CD4-positive, CD25-positive, alpha-beta regulatory T cell (primary cell): ENCODE measurements around the gene DNTT. TPM values are rescaled to one million over a fixed set of nuclear protein-coding genes. Genes with fewer than 3 reads are reported as not detected.
A peak's percentile ranks its signal among the peaks of the same experiment; 100 is the strongest.

ENCODE experiments used
- ATAC-seq, 2 donors: fragments of 150-1000 bp; cut with Tn5 transposase; one replicate each; pipeline ENCODE4 v1.10.0; 2021; ENCODE audit warnings: low read depth in 2 of 2, moderate number of reproducible peaks in 2 of 2, moderate library complexity in 1 of 2
- DNase-seq, 3 donors: peaks; one replicate each; pipeline versions ENCODE4 v3.0.0 to v3.0.0-alpha.2; 2012 to 2022; ENCODE audit warnings: mixed read lengths in 1 of 3
- H3K27ac ChIP-seq: one replicate; pipeline ENCODE4 v1.7.0; 2013; ENCODE audit warnings: mild to moderate bottlenecking, low read length; ENCODE audit not compliant: insufficient read depth, poor library complexity, severe bottlenecking
- H3K27me3 ChIP-seq: one replicate; pipeline ENCODE4 v1.7.0; 2013; ENCODE audit warnings: low read length; ENCODE audit not compliant: control insufficient read depth, insufficient read depth
- H3K36me3 ChIP-seq: one replicate; pipeline ENCODE4 v1.7.0; 2013; ENCODE audit warnings: mild to moderate bottlenecking, low read length, moderate library complexity; ENCODE audit not compliant: control insufficient read depth, insufficient read depth
- H3K4me1 ChIP-seq: 2 replicates; pipeline ENCODE4 v1.7.0; 2013; ENCODE audit warnings: mild to moderate bottlenecking, low read length; ENCODE audit not compliant: insufficient read depth, control insufficient read depth, poor library complexity, severe bottlenecking
- H3K4me3 ChIP-seq: one replicate; pipeline ENCODE4 v1.7.0; 2013; ENCODE audit warnings: low read depth, mild to moderate bottlenecking, low read length, moderate library complexity
- H3K9me3 ChIP-seq, 2 experiments: 1 replicate in 1 of 2; 2 replicates in 1 of 2; pipeline ENCODE4 v1.7.0; 2013; ENCODE audit warnings: low read length in 2 of 2, mild to moderate bottlenecking in 1 of 2, moderate library complexity in 1 of 2; ENCODE audit not compliant: control insufficient read depth in 2 of 2
- H3K27ac Mint-ChIP-seq, 3 donors: one replicate each; pipeline ENCODE4 v1.8.0; 2020 to 2022; ENCODE audit warnings: mild to moderate bottlenecking in 3 of 3, mixed read lengths in 3 of 3, moderate library complexity in 2 of 3
- H3K27me3 Mint-ChIP-seq: one replicate; pipeline ENCODE4 v1.8.0; 2022; ENCODE audit warnings: mild to moderate bottlenecking, mixed read lengths
- H3K36me3 Mint-ChIP-seq: one replicate; pipeline ENCODE4 v1.8.0; 2020; ENCODE audit warnings: mixed read lengths
- H3K4me1 Mint-ChIP-seq, 4 donors: one replicate each; pipeline ENCODE4 v1.8.0; 2020 to 2022; ENCODE audit warnings: mixed read lengths in 4 of 4, mild to moderate bottlenecking in 1 of 4
- H3K4me3 Mint-ChIP-seq, 4 donors: one replicate each; pipeline ENCODE4 v1.8.0; 2020 to 2022; ENCODE audit warnings: mild to moderate bottlenecking in 4 of 4, mixed read lengths in 4 of 4, moderate library complexity in 3 of 4
- H3K9me3 Mint-ChIP-seq, 7 donors: one replicate each; pipeline ENCODE4 v1.8.0; 2020 to 2022; ENCODE audit warnings: mixed read lengths in 7 of 7, mild to moderate bottlenecking in 3 of 7, moderate library complexity in 2 of 7
- polyA plus RNA-seq, 4 donors: library from polyadenylated mRNA; unstranded; fragments of 300-500 nt; fragmentation: Illumina TruSeq; gene quantifications; one replicate each; pipeline ENCODE4 v1.2.3, GENCODE V29; 2021
- total RNA-seq: library from RNA; stranded (reverse); gene quantifications from one replicate; pipeline ENCODE4 v1.2.3, GENCODE V29; 2022

Gene DNTT
- total and polyA plus RNA-seq, 5 donors from 2014 or later: 0.24 TPM; not detected in 4

DNA sequence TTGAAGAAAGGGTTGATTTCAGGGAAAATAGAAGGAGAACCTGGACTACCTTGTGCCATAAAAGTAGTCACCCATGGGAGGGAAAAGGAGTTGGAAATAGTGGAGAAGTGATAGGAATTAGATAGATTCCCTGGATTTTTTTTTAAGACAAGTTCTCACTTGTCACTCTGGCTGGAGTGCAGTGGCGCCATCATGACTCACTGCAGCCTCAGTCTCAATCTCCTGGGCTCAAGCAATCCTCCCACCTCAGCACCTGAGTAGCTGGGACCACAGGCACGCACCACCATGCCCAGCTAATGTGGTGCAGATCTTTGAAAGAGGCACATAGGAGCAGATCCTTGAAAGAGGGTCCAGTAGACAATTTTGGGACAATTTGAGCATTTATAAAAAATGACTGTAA lies 23.4 kb upstream of the DNTT start:
- H3K36me3 ChIP-seq: no peaks in the 10 kb centered on the region

DNA sequence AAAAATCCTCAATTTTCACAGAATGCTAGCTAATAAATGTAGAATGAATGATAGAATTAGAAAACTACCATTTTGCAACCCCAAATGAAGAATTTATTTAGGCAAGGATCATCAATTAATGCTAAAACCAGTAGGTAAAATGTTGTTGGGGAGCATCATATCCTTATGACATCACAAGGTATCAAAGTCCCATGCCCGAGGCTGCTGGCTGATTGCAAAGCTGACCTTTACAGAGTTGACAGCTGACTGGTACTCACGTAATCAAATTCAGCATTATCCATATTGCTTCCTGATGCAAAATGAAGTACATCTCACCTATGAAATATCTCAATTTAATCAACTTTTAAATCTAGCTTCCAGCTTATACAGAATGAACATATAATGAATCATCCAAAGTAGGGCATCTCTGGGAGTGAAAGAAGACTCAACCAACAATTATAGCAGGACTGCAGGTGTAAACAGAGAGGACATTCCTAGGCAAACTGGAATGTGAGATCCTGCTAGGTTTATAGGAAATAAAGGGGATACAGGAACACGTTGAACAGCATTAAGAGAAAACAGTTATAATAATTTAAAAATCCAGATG lies 22.7 kb upstream of the DNTT start:
- Mint-ChIP-seq H3K27me3 (peaks cover 9% of the 10 kb centered on the region), H3K27ac (no peak overlapping the region), H3K9me3 (peaks cover 0 to 2% (median 0%) of the 10 kb centered on the region in 7 donors), H3K36me3 (no peaks in the 10 kb centered on the region), H3K4me3 (no peak overlapping the region), H3K4me1 (no peaks in the 10 kb centered on the region)
- H3K4me3 ChIP-seq: no peak overlapping the region
- DNase-seq (no peak), ATAC-seq (no peak)
- H3K27ac ChIP-seq: no peak overlapping the region
- no peaks in the 10 kb centered on the region for H3K4me1 ChIP-seq
- H3K36me3 ChIP-seq: no peaks in the 10 kb centered on the region
- H3K27me3 ChIP-seq: peaks cover 7% of the 10 kb centered on the region
- no peaks in the 10 kb centered on the region for H3K9me3 ChIP-seq

More for the DNA sequence above, 23.4 kb upstream of the DNTT start:
- Mint-ChIP-seq H3K27me3 (peaks cover 9% of the 10 kb centered on the region), H3K36me3 (no peaks in the 10 kb centered on the region), H3K4me3 (no peak overlapping the region), H3K4me1 (no peaks in the 10 kb centered on the region), H3K27ac (no peak overlapping the region), H3K9me3 (peaks cover 0 to 2% (median 0%) of the 10 kb centered on the region in 7 donors)
- H3K4me3 ChIP-seq: no peak overlapping the region
- ATAC-seq (no peak), DNase-seq (no peak)
- H3K27me3 ChIP-seq: peaks cover 7% of the 10 kb centered on the region
- no peaks in the 10 kb centered on the region for H3K9me3 ChIP-seq
- no peak overlapping the region for H3K27ac ChIP-seq
- H3K4me1 ChIP-seq: no peaks in the 10 kb centered on the region

DNA sequence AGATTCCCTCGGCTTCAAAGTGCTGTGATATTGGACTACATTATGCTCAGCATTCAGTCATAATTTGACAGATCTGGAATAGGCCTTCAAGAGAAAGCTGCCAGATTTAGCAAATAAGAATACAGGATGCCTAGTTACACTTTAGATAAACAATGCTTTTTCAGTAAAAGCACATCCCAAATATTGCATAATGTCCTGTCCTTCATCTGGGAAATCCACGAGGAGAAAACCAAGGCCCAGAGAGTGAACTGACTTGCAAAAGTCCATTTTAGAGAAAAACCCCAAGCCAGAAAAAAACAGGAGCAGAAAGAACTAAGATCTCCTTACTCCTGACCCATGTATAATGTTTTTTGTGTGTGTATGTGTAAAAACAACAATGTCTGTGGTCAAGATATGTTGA lies 20.9 kb upstream of the DNTT start:
- Mint-ChIP-seq H3K27me3 (peaks cover 17% of the 10 kb centered on the region), H3K36me3 (no peaks in the 10 kb centered on the region), H3K4me1 (peaks cover 8 to 14% (median 11%) of the 10 kb centered on the region in 4 donors), H3K4me3 (no peak overlapping the region), H3K27ac (peak overlapping the region in 1 of 3 donors; percentile 10), H3K9me3 (peaks cover 0 to 2% (median 0%) of the 10 kb centered on the region in 7 donors)
- Histone ChIP-seq H3K27me3 (peaks cover 2% of the 10 kb centered on the region), H3K4me3 (no peak overlapping the region), H3K36me3 (no peaks in the 10 kb centered on the region), H3K9me3 (no peaks in the 10 kb centered on the region), H3K4me1 (no peaks in the 10 kb centered on the region), H3K27ac (no peak overlapping the region)
- DNase-seq (no peak), ATAC-seq (no peak)

DNA sequence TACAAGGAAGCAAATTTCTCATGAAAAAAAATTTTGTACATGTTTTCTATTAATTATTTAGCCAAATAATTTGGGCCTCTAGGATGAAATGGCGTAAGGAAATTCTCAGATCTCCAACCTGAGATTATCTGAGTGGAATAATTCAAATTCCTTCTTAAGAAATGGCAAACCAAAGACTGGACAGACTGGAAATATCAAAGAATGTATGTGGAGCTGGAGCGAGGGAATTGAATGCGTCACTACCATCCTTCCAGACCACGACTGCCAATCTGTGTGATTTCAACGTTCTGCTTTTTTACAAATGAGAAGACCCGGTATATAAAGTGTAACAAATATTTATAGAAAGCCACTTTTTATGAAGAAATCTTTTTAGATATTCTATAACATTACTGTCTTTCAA lies 20.5 kb upstream of the DNTT start:
- H3K27ac ChIP-seq: no peak overlapping the region

DNA sequence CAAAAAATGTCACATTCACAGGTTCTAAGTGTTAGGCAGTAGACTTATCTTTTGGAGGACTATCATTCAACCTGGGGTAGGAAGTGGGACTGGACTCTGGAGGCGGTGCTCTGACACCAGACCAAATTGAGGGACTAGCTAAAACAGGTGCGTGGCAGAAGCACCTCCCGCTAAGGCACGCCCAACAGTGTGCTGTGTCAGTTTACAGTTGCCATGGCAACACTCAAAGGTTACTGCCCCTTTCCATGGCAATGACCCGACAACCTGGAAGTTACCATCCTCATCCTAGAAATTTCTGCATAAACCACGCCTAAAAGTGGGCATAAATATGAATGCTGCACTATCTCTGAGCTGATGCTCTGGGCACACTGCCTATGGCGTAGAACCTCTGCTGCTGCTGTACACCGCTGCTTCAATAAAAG lies 18.9 kb upstream of the DNTT start:
- Histone ChIP-seq H3K36me3 (no peaks in the 10 kb centered on the region), H3K9me3 (no peaks in the 10 kb centered on the region), H3K27ac (no peak overlapping the region), H3K27me3 (peaks cover 4% of the 10 kb centered on the region), H3K4me3 (no peak overlapping the region), H3K4me1 (no peaks in the 10 kb centered on the region)
- Mint-ChIP-seq H3K27ac (no peak overlapping the region), H3K36me3 (no peaks in the 10 kb centered on the region), H3K4me1 (peaks cover 10 to 18% (median 13%) of the 10 kb centered on the region in 4 donors), H3K27me3 (peaks cover 18% of the 10 kb centered on the region), H3K4me3 (no peak overlapping the region), H3K9me3 (peaks cover 0 to 2% (median 0%) of the 10 kb centered on the region in 7 donors)
- ATAC-seq: no peak
- DNase-seq: no peak

More for the DNA sequence above, 20.5 kb upstream of the DNTT start:
- Histone ChIP-seq H3K27me3 (peaks cover 2% of the 10 kb centered on the region), H3K4me3 (no peak overlapping the region), H3K4me1 (no peaks in the 10 kb centered on the region), H3K9me3 (no peaks in the 10 kb centered on the region), H3K36me3 (no peaks in the 10 kb centered on the region)
- DNase-seq (no peak), ATAC-seq (no peak)
- H3K36me3 Mint-ChIP-seq: no peaks in the 10 kb centered on the region
- no peak overlapping the region for H3K4me3 Mint-ChIP-seq
- H3K27me3 Mint-ChIP-seq: peaks cover 17% of the 10 kb centered on the region
- H3K9me3 Mint-ChIP-seq: peaks cover 0 to 2% (median 0%) of the 10 kb centered on the region in 7 donors
- peaks cover 10 to 18% (median 13%) of the 10 kb centered on the region in 4 donors for H3K4me1 Mint-ChIP-seq
- no peak overlapping the region for H3K27ac Mint-ChIP-seq

DNA sequence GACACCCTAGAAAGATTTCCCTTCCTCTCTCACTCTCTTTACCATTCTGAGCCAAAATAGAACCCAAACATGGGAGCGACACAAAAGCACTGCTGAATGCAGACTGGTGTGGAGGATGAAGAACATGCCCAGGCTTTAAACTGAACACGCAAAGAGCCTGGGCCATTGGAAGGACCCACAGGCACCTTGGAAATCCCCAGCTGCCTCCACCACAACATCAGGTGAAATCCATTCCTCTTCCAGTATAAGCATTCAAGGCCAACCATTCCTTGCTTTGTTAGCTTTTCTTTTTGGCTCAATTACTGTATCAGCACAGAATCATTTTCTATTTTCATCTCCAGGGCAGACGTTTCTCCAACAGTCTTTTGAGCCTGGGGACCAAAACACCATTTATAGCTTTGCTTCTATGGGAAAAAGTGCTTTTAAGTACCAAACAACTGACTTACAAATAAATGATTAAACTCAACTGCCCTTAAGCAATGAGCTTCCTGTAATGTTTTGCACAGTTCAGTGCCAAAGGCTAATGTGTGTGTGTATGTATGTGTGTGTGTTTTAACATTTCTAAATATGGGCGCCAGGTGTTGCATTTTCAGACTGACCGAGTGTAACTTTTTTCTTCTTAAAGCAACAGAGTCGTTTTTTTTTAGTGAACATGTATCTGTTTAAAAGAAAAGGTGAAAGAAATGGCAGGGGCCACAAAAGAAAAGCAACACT lies 16.7 kb upstream of the DNTT start:
- H3K4me3 Mint-ChIP-seq: peak overlapping the region in 3 of 4 donors; percentile 23 to 69 (median 60)
- DNase-seq (peak in 1 of 3 donors; percentile 60), ATAC-seq (no peak)
- no peaks in the 10 kb centered on the region for H3K9me3 Mint-ChIP-seq
- peak overlapping the region; percentile 6 to 39 (median 10) for H3K27ac Mint-ChIP-seq
- peaks cover 10 to 18% (median 13%) of the 10 kb centered on the region in 4 donors for H3K4me1 Mint-ChIP-seq
- H3K4me3 ChIP-seq: peak overlapping the region; percentile 37
- no peaks in the 10 kb centered on the region for H3K36me3 Mint-ChIP-seq
- H3K27me3 Mint-ChIP-seq: peaks cover 23% of the 10 kb centered on the region
- H3K4me1 ChIP-seq: no peaks in the 10 kb centered on the region
- peaks cover 6% of the 10 kb centered on the region for H3K27me3 ChIP-seq
- H3K9me3 ChIP-seq: no peaks in the 10 kb centered on the region
- no peaks in the 10 kb centered on the region for H3K36me3 ChIP-seq
- no peak overlapping the region for H3K27ac ChIP-seq

DNA sequence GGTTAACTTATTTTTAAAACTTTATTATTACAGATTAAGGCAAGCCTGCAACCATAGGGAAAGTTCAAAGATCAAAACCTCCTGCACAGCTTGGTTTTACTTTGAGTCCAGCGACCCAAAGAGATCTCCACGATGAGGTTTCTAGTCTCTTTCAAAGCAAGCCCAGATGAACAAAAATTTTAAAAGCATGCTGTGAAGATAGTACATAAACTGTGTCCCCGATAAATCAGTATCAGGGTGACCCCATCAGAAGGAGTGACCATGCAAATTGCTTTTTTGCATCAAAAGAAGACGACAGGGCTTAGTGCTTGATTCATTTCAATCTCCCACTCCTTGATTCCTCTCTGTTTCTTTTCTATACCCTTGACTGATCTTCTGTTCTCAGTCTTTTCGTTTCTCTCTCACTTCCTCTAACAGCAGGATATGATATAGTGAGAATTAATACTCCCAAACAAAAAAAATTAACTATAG lies 16.0 kb upstream of the DNTT start:
- Mint-ChIP-seq H3K36me3 (no peaks in the 10 kb centered on the region), H3K27me3 (peaks cover 23% of the 10 kb centered on the region), H3K9me3 (no peaks in the 10 kb centered on the region), H3K4me1 (peaks cover 10 to 18% (median 13%) of the 10 kb centered on the region in 4 donors), H3K27ac (peak overlapping the region in 1 of 3 donors; percentile 28), H3K4me3 (peak overlapping the region in 3 of 4 donors; percentile 59 to 64 (median 60))
- H3K27ac ChIP-seq: no peak overlapping the region
- peaks cover 9% of the 10 kb centered on the region for H3K27me3 ChIP-seq
- no peaks in the 10 kb centered on the region for H3K36me3 ChIP-seq
- H3K9me3 ChIP-seq: no peaks in the 10 kb centered on the region
- ATAC-seq (peak in 1 of 2 donors; percentile 38), DNase-seq (peak in 1 of 3 donors; percentile 33)
- H3K4me3 ChIP-seq: peak overlapping the region; percentile 37
- H3K4me1 ChIP-seq: no peaks in the 10 kb centered on the region
